AG08395 (cell line): Measurements from ENCODE around the gene HIGD1B.

Source experiments
- DNase-seq: peaks from one replicate; pipeline ENCODE4 v3.0.0; 2012; ENCODE audit warnings: mixed read lengths, low spot score

The HIGD1B gene

GRCh38 chr17:44878627-44879221, 31.0 kb downstream of the HIGD1B start:
- DNase-seq = peak; percentile 62

GRCh38 chr17:44879376-44879775, 31.7 kb downstream of the HIGD1B start:
- no peak for DNase-seq

GRCh38 chr17:44880062-44880461, 32.4 kb downstream of the HIGD1B start:
- no peak for DNase-seq

GRCh38 chr17:44881145-44881544, 33.5 kb downstream of the HIGD1B start:
- no peak for DNase-seq

- no peak for DNase-seq
Observed at GRCh38 chr17:44884941-44885340, 37.3 kb downstream of the HIGD1B start.

- no peak for DNase-seq
Observed at GRCh38 chr17:44887016-44887415, 39.3 kb downstream of the HIGD1B start.

- no peak for DNase-seq
Observed at GRCh38 chr17:44887971-44888954, 40.6 kb downstream of the HIGD1B start.

- DNase-seq = no peak
Observed at GRCh38 chr17:44889003-44889402, 41.3 kb downstream of the HIGD1B start.

- no peak for DNase-seq
Observed at GRCh38 chr17:44892250-44892649, 44.6 kb downstream of the HIGD1B start.

- DNase-seq = no peak
Observed at GRCh38 chr17:44894642-44895041, 47.0 kb downstream of the HIGD1B start.

GRCh38 chr17:44898768-44899073, 51.0 kb downstream of the HIGD1B start:
- no peak for DNase-seq

GRCh38 chr17:44899074-44899782, 51.5 kb downstream of the HIGD1B start, which contains the start of gene EFTUD2:
EFTUD2 (minus strand) TSS chr17:44899445; CDS start chr17:44894521, 4,924 bp downstream.
- DNase-seq = peak; percentile 95
